Endothelial cell of umbilical vein (primary cell): ENCODE data around the gene HOXC9. TPM values are rescaled to one million over a fixed set of nuclear protein-coding genes. Genes with fewer than 3 reads are reported as not detected.

Source experiments
- BruUV-seq: library from RNA; stranded (reverse); fragments of 400-500 nt; replicated peaks from 2 replicates; lab custom pipeline; 2021; lab: Mats Ljungman, UMichigan
- CTCF ChIA-PET: fragments of 300-600, 350-600 bp; sonication (Branson Sonifier 250); formaldehyde crosslinking; loops from one replicate; lab custom pipeline; 2021; ENCODE audit warnings: antibody characterized with exemption, inconsistent platforms; lab: Charles Lee
- POLR2A ChIA-PET: fragments of 300-600, 350-600 bp; sonication (Branson Sonifier 250); formaldehyde crosslinking; loops from one replicate; lab custom pipeline; 2021; ENCODE audit warnings: antibody characterized with exemption, inconsistent platforms; lab: Charles Lee
- DNase-seq: peaks from one replicate; pipeline ENCODE4 v3.0.0-alpha.2; 2011; ENCODE audit warnings: low read depth, low spot score
- FAIRE-seq: peaks from 2 replicates; lab custom pipeline; 2011; peaks lifted over from hg19 to GRCh38; lab: Jason Lieb, UNC
- H2AFZ ChIP-seq: 2 replicates; pipeline ENCODE4 v1.6.0; 2012; ENCODE audit warnings: low read depth, low read length, control low read depth, inconsistent platforms
- H3K27ac ChIP-seq: 2 replicates; pipeline ENCODE4 v1.5.1; 2011; ENCODE audit warnings: low read depth, mild to moderate bottlenecking, control low read depth, low read length, moderate library complexity; ENCODE audit not compliant: insufficient read depth
- H3K27me3 ChIP-seq, 2 experiments: 2 replicates each; pipeline versions ENCODE4 v1.6.0 to v1.6.1; 2011; ENCODE audit warnings: low read length in 2 of 2, mixed read lengths in 1 of 2; ENCODE audit not compliant: control insufficient read depth in 2 of 2, insufficient read depth in 2 of 2
- H3K36me3 ChIP-seq, 2 experiments: 2 replicates in 1 of 2; 3 replicates in 1 of 2; pipeline ENCODE4 v1.5.1; 2011; ENCODE audit warnings: low read length in 2 of 2, mild to moderate bottlenecking in 1 of 2, moderate library complexity in 1 of 2; ENCODE audit not compliant: control insufficient read depth in 2 of 2, insufficient read depth in 2 of 2; ENCODE audit errors: extremely low read depth in 1 of 2
- H3K4me1 ChIP-seq: 3 replicates; pipeline ENCODE4 v1.5.1; 2011; ENCODE audit warnings: mild to moderate bottlenecking, low read length; ENCODE audit not compliant: control insufficient read depth, insufficient read depth; ENCODE audit errors: extremely low read depth
- H3K4me2 ChIP-seq: 2 replicates; pipeline ENCODE4 v1.6.1; 2011; ENCODE audit warnings: low read length, control low read depth, mixed read lengths; ENCODE audit not compliant: insufficient read depth
- H3K4me3 ChIP-seq, 3 experiments: fragments of 200-600 bp in 1 of 3; sonication (generic), shearing (Covaris generic) in 1 of 3; replicated peaks in 1 of 3; 2 replicates each; pipeline ENCODE4 v1.5.1; 2011 to 2016; ENCODE audit warnings: control low read depth in 3 of 3, low read length in 3 of 3, mild to moderate bottlenecking in 2 of 3, inconsistent platforms in 1 of 3, low read depth in 1 of 3, moderate library complexity in 1 of 3; ENCODE audit not compliant: insufficient read depth in 1 of 3
- H3K79me2 ChIP-seq: 2 replicates; pipeline ENCODE4 v1.6.0; 2012; ENCODE audit warnings: low read length, inconsistent platforms; ENCODE audit not compliant: control insufficient read depth, insufficient read depth
- H3K9ac ChIP-seq: replicated peaks from 2 replicates; pipeline ENCODE3; 2011; ENCODE audit warnings: low read length, control low read depth; ENCODE audit not compliant: insufficient read depth; ENCODE audit errors: extremely low read depth
- H3K9me1 ChIP-seq: replicated peaks from 3 replicates; pipeline ENCODE4 v1.6.0; 2011; ENCODE audit warnings: mild to moderate bottlenecking, low read length; ENCODE audit not compliant: control insufficient read depth, insufficient read depth; ENCODE audit errors: extremely low read depth
- H3K9me3 ChIP-seq: replicated peaks from 2 replicates; pipeline ENCODE4 v1.5.1; 2012; ENCODE audit warnings: low read length, inconsistent platforms; ENCODE audit not compliant: control insufficient read depth, insufficient read depth
- H4K20me1 ChIP-seq: replicated peaks from 2 replicates; pipeline ENCODE3; 2011; ENCODE audit warnings: mild to moderate bottlenecking, low read length; ENCODE audit not compliant: control insufficient read depth, insufficient read depth; ENCODE audit errors: extremely low read depth
- EZH2 ChIP-seq: IDR thresholded peaks from 2 replicates; pipeline ENCODE4 v1.6.1; 2012; ENCODE audit warnings: borderline replicate concordance, low read depth, mild to moderate bottlenecking, moderate library complexity, low read length, inconsistent platforms; ENCODE audit not compliant: severe bottlenecking
- FOS ChIP-seq: IDR thresholded peaks from 2 replicates; pipeline ENCODE4 v1.6.1; 2011; ENCODE audit warnings: mild to moderate bottlenecking, low read length, moderate library complexity, borderline replicate concordance; ENCODE audit not compliant: insufficient read depth
- GATA2 ChIP-seq: IDR thresholded peaks from 2 replicates; pipeline ENCODE4 v1.7.0; 2011; ENCODE audit warnings: low read depth, mild to moderate bottlenecking, moderate library complexity, mixed read lengths, low read length; ENCODE audit not compliant: insufficient read length, insufficient read depth
- JUN ChIP-seq: IDR thresholded peaks from 2 replicates; pipeline ENCODE4 v1.6.1; 2011; ENCODE audit warnings: borderline replicate concordance, low read depth; ENCODE audit not compliant: insufficient read length, insufficient read depth
- MYC ChIP-seq: IDR thresholded peaks from one replicate; pipeline ENCODE4 v1.6.1; 2011; ENCODE audit warnings: mild to moderate bottlenecking, low read depth, low read length
- POLR2A ChIP-seq: IDR thresholded peaks from 2 replicates; pipeline ENCODE4 v1.6.1; 2012; ENCODE audit warnings: low read depth, mild to moderate bottlenecking, control low read depth, low read length
- POLR2AphosphoS5 ChIP-seq: IDR thresholded peaks from 2 replicates; pipeline ENCODE4 v1.6.1; 2012; ENCODE audit warnings: low read depth, mild to moderate bottlenecking, control low read depth, low read length, moderate library complexity; ENCODE audit not compliant: insufficient read depth
- dilution Hi-C: fragments of 300-500 bp; cut with MboI; formaldehyde crosslinking; loops from one replicate; pipeline ENCODE4 v1.15.0; 2019; ENCODE audit warnings: low sequenced_read_pairs; ENCODE audit not compliant: extremely low pct_ligation_motif_present
- intact Hi-C: fragments of 100-400 bp; cut with micrococcal nuclease; formaldehyde crosslinking; loops from one replicate; pipeline ENCODE4 v1.10.0; 2022
- polyA plus RNA-seq, 4 experiments: library from polyadenylated mRNA; depleted of rRNA in 3 of 4; stranded (reverse) in 3 of 4; unstranded in 1 of 4; fragments of >200 nt; gene quantifications; 2 replicates each; pipeline versions ENCODE4 v1.2.1 to v1.2.3, GENCODE V29; 2011 to 2012; ENCODE audit warnings: missing spikeins in 1 of 4
- total RNA-seq: library from RNA; stranded (reverse); gene quantifications from 2 replicates; pipeline ENCODE4 v1.2.3, GENCODE V29; 2021
- TF ChIP-seq, protein P1 (sequence below), 2 donors: IDR thresholded peaks; 1 replicate in 1 of 2; 2 replicates in 1 of 2; pipeline ENCODE4 v1.5.1; 2011; ENCODE audit warnings: low read length in 2 of 2, mild to moderate bottlenecking in 2 of 2, moderate library complexity in 2 of 2, control low read depth in 1 of 2, inconsistent platforms in 1 of 2, low read depth in 1 of 2; ENCODE audit not compliant: insufficient read depth in 1 of 2; ENCODE audit errors: extremely low read depth in 1 of 2
- TF ChIP-seq, protein P2 (sequence below): IDR thresholded peaks from 2 replicates; pipeline ENCODE4 v1.6.1; 2011; ENCODE audit not compliant: insufficient read depth, insufficient read length

HOXC9 gene
- total and polyA plus RNA-seq, 2 donors (not counting 3 experiments of a cell fraction or from before 2014, with no cell fraction given): 0.40 to 0.58 TPM

DNA sequence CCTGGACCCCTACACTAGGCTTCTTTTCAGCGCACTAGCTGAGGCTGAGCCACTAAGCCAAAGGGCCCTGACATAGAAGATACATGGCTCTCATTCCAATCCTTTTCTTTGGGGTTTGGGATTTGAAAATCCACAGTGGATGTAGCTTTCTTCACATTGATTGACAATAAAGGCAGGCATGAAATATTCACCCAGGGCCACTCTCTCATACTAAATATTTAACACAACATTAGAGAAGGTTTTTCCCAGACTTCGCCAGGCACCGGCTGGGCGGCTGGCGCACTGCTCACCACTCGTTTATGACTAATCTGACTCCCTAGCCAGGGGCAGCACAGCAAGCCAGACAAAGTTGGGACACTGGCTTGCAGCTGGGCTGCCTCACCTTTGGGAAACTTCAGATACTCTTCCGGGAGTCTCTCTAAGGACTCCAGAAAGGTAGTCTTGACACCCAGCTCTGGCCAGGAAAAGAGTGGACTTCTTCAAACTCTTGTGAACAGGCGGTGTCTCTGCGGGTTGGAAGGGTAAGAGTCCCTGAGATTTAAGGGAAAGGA lies 27.7 kb upstream of the HOXC9 start:
- peaks cover 88 to 99% of the 10 kb centered on the region in 2 experiments for H3K27me3 ChIP-seq
- H4K20me1 ChIP-seq: no peaks in the 10 kb centered on the region

More for the DNA sequence above, 27.7 kb upstream of the HOXC9 start:
- TF ChIP-seq POLR2A (no peak), FOS (no peak), GATA2 (no peak), JUN (no peak), MYC (no peak), EZH2 (no peak), POLR2AphosphoS5 (no peak)
- TF ChIP-seq, protein P1, sequence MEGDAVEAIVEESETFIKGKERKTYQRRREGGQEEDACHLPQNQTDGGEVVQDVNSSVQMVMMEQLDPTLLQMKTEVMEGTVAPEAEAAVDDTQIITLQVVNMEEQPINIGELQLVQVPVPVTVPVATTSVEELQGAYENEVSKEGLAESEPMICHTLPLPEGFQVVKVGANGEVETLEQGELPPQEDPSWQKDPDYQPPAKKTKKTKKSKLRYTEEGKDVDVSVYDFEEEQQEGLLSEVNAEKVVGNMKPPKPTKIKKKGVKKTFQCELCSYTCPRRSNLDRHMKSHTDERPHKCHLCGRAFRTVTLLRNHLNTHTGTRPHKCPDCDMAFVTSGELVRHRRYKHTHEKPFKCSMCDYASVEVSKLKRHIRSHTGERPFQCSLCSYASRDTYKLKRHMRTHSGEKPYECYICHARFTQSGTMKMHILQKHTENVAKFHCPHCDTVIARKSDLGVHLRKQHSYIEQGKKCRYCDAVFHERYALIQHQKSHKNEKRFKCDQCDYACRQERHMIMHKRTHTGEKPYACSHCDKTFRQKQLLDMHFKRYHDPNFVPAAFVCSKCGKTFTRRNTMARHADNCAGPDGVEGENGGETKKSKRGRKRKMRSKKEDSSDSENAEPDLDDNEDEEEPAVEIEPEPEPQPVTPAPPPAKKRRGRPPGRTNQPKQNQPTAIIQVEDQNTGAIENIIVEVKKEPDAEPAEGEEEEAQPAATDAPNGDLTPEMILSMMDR (IDR thresholded peaks at IDR 0.05; ENCODE audit: extremely low read depth in 1 of 2, insufficient read depth in 1 of 2, low read depth in 1 of 2, low read length in 2 of 2): no peak
- TF ChIP-seq, protein P2, sequence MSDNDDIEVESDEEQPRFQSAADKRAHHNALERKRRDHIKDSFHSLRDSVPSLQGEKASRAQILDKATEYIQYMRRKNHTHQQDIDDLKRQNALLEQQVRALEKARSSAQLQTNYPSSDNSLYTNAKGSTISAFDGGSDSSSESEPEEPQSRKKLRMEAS: no peak
- Histone ChIP-seq H3K36me3 (no peaks in the 10 kb centered on the region), H3K9me1 (no peaks in the 10 kb centered on the region), H3K4me2 (no peak overlapping the region), H3K9me3 (no peaks in the 10 kb centered on the region), H3K4me1 (no peaks in the 10 kb centered on the region), H2AFZ (no peak overlapping the region), H3K4me3 (no peak overlapping the region), H3K27ac (no peak overlapping the region), H3K9ac (no peak overlapping the region), H3K79me2 (no peaks in the 10 kb centered on the region)
- no TSS peak for BruUV-seq
- ChIA-PET POLR2A (no interaction called here), CTCF (interaction anchor here (1.1 to 1.2 kb wide), 2 partner anchors 229 to 233 kb away, joined by 4 to 5 read pairs; no protein-coding TSS in a partner anchor)
- DNase-seq: no peak
- dilution Hi-C loops (no loop called here), intact Hi-C loops (no loop called here)
- no peak for FAIRE-seq
